ENCODE results near the gene SRGAP2C. TPM values are rescaled to one million over a fixed set of nuclear protein-coding genes. Genes with fewer than 3 reads are reported as not detected.
"Not testable (repeated sequence)": the region's sequence is repeated elsewhere in the genome, so short reads cannot be mapped to it uniquely, and the experiment has no call there.

The SRGAP2C gene
- total RNA-seq, 2 experiments from 2014 or later, result 28.9 to 32.2 TPM

DNA sequence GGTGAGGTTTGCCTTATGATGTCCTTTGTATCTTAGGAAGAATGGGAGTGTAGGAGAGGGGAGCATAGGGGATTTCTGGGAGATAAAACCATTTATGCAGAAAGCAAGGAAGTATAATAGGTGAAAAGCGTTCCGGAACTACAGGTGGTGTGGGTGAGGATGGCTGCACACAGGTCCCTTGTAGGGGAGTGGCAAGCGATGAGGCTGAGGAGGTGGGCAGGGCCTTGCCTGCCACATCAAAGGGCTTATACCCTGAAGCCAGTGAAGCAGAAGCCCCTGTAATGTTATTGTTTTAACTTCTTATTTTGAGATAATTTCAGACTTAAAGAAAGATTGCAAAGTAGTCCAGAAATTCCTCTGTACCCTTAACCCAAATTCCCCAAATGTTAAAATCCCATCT lies 159.6 kb downstream of the SRGAP2C start:
- peak; percentile 66 for ATAC-seq
- H3K27ac Mint-ChIP-seq; H3K36me3 Mint-ChIP-seq (ENCODE audit: low read depth); H3K9me3 Mint-ChIP-seq (ENCODE audit: insufficient read depth); H3K4me3 Mint-ChIP-seq; H3K4me1 Mint-ChIP-seq (ENCODE audit: low read depth); DNase-seq; H3K27me3 Mint-ChIP-seq (ENCODE audit: low read depth); POLR2A ChIA-PET; CTCF ChIA-PET: not testable (repeated sequence)

DNA sequence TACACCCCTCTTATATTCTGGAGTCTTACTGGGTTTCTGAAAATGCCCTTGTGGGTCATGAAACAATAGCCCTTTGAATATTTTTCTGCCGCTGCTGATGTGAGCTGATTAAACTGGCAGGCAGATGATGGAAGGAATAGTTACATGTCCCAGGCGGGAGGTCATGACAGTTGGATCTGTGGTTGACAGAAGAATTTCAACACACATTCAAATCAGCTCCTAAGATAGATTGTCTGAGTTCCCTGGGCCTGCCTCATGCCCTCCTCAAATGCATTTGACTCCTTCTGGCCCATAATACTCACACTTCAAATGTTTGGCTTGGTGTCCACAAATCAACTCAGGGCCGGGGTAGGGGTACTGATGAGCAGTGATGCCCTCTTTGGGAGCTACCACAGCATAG lies 161.9 kb downstream of the SRGAP2C start:
- POLR2A ChIA-PET; H3K27me3 Mint-ChIP-seq (ENCODE audit: low read depth); CTCF ChIA-PET; H3K9me3 Mint-ChIP-seq (ENCODE audit: insufficient read depth); H3K4me1 Mint-ChIP-seq (ENCODE audit: low read depth); H3K27ac Mint-ChIP-seq; H3K36me3 Mint-ChIP-seq (ENCODE audit: low read depth); DNase-seq; ATAC-seq; H3K4me3 Mint-ChIP-seq: not testable (repeated sequence)

- CTCF ChIA-PET; H3K36me3 Mint-ChIP-seq (ENCODE audit: low read depth); H3K4me3 Mint-ChIP-seq; H3K27me3 Mint-ChIP-seq (ENCODE audit: low read depth); H3K27ac Mint-ChIP-seq; H3K9me3 Mint-ChIP-seq (ENCODE audit: insufficient read depth); DNase-seq; ATAC-seq; POLR2A ChIA-PET; H3K4me1 Mint-ChIP-seq (ENCODE audit: low read depth): not testable (repeated sequence)
Measured at GRCh38 chr1:121347476-121347875, 162.7 kb downstream of the SRGAP2C start.

GRCh38 chr1:121348115-121348514 lies 163.3 kb downstream of the SRGAP2C start:
- H3K36me3 Mint-ChIP-seq (ENCODE audit: low read depth); POLR2A ChIA-PET; DNase-seq; H3K4me3 Mint-ChIP-seq; ATAC-seq; CTCF ChIA-PET; H3K27ac Mint-ChIP-seq; H3K4me1 Mint-ChIP-seq (ENCODE audit: low read depth); H3K27me3 Mint-ChIP-seq (ENCODE audit: low read depth); H3K9me3 Mint-ChIP-seq (ENCODE audit: insufficient read depth): not testable (repeated sequence)

DNA sequence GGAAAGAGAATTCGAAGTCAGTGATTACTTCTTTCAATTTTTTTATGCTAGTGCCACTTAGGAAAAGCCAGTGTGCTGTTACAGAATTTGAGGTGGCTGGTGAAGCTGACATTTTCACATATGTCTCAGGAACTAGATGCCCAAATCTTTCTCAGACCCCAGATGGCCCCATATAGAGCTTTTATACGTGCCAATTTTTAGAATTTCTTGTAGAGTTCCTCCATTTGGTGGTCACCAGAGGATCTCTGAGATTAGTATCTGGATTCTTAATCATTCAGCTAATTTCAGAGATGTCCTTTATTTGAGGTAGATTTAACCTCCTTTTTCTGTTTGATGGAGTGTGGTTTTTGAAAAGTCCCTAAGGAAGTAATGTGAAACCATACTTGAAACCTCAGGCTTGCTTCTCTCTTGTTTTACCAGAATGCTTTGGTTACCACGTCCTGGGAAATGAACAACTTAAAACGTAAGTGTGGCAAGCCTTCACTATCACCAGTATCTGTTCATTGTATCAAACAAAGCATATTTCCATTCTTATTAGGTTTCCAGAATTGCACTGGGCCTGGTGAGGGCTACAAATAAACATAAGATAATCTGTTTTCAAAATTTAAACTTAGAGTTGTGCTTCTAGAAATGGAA lies 164.7 kb downstream of the SRGAP2C start:
- POLR2A ChIA-PET; CTCF ChIA-PET; H3K4me1 Mint-ChIP-seq (ENCODE audit: low read depth); H3K27me3 Mint-ChIP-seq (ENCODE audit: low read depth); H3K9me3 Mint-ChIP-seq (ENCODE audit: insufficient read depth); H3K27ac Mint-ChIP-seq; H3K36me3 Mint-ChIP-seq (ENCODE audit: low read depth); H3K4me3 Mint-ChIP-seq; DNase-seq: not testable (repeated sequence)
- peak; percentile 78 for ATAC-seq

DNA sequence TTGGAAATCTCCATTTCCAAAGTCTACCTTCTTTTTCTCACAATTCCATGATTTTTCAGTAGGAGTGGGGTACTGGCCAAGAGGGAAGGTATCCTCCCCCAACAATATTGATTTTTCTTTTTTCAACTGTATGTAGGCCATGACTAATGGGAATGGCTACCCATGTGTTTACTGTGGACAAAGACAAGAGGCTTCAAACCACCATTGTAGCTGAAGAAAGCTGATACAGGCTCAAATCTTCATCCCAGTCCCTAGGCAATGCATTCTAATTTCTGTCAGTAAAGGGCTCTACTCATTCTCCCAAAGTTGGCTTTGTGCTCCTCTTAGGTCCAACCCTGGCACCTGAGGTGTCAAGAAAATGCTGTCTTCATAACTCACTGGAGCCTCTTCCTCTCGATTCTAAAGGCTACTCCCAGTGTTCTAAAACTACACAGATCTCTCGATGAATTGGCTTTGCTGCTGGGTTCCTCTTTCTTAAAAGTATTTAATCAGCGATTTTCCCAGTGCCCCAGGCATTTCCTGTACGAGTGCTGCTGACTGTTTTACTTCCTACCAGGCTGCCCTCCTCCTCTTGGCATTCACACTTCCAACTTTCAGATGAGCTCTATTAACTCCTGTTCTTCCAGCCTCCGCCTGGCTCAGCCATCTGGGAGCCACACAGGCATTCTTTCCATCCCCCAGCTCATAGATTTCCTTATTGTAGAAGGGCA lies 171.1 kb downstream of the SRGAP2C start:
- H3K27ac Mint-ChIP-seq; H3K36me3 Mint-ChIP-seq (ENCODE audit: low read depth); CTCF ChIA-PET; H3K4me1 Mint-ChIP-seq (ENCODE audit: low read depth); DNase-seq; POLR2A ChIA-PET; ATAC-seq; H3K9me3 Mint-ChIP-seq (ENCODE audit: insufficient read depth); H3K27me3 Mint-ChIP-seq (ENCODE audit: low read depth); H3K4me3 Mint-ChIP-seq: not testable (repeated sequence)

DNA sequence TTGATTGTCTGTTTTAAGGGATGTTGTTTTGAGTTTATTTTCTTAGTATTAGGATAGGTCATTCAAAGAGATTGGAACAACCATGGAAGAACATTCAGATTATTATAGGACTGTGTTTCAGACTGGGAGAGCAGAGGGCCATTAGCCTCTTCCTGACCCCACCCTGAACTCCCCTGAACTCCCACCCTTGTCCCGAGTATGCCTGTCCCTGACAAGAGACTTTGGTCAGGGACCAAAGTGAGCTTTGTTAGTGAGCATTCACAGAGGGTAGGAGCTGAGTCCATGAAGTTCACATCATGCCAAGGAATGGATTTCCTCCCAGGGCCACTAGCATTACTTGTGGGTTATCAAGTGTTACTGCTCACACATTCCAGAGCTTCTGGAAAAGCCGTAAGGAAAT lies 172.0 kb downstream of the SRGAP2C start:
- H3K27ac Mint-ChIP-seq; H3K36me3 Mint-ChIP-seq (ENCODE audit: low read depth); H3K4me1 Mint-ChIP-seq (ENCODE audit: low read depth); H3K4me3 Mint-ChIP-seq; H3K27me3 Mint-ChIP-seq (ENCODE audit: low read depth); POLR2A ChIA-PET; H3K9me3 Mint-ChIP-seq (ENCODE audit: insufficient read depth); CTCF ChIA-PET; ATAC-seq; DNase-seq: not testable (repeated sequence)

DNA sequence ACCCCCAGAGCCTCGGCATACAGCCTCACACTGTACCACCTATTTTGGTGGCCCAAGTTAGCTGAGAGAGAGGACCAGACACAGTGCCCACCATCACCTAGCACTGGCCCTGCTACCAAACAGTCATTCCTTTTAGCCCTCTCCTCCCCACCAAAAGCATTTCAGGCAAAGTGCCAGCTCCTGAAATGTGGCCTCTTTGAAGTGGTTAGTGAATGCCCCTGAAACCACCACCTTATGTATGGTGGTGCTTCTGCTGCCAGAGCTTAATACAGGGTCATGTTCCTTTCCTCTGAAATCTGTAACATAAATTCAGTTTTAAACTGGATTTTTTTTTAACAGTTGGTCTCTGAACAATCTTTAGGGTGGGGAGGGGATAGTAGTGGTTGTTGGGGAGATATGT lies 175.8 kb downstream of the SRGAP2C start:
- H3K4me1 Mint-ChIP-seq (ENCODE audit: low read depth), result not testable (repeated sequence)

DNA sequence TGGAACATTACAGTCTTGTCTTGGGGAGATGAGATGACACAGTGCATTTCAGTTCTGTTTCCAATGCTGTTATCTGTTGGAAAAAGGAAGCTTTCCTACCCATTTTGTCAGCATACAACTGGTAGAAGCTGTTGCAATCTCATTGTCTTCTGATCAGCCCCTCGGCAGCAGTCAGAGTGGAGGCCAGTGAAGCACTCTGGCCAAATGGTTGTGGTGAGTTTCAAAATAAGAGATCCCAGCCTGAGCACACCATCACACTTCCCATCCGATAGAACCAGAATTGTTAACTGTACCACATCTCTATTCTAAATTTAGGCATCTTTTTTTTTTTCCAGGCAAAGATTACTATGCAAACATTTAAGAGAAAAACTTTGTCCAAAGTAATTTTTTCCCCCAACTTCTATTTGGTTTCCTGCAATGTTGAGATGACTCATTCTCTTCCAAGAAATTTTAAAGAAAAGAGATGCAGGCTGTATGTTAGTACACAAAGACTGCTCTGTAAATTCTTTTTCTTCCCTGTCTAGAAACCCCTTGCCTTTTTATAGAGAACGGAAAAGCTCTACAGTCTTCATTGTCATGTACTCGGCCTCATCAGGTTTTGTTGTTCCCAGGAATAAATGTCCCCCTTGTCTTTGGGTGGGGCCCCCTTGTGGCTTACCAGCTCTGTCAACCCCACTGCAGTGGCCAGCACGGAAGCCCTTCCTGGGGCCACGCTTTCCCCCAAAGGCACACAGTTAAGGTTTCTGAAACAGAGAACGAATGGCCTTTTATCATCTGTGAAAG lies 176.9 kb downstream of the SRGAP2C start:
- POLR2A ChIA-PET; H3K4me1 Mint-ChIP-seq (ENCODE audit: low read depth): not testable (repeated sequence)

More for the DNA sequence above, 175.8 kb downstream of the SRGAP2C start:
- H3K27me3 Mint-ChIP-seq (ENCODE audit: low read depth); POLR2A ChIA-PET; H3K4me3 Mint-ChIP-seq; H3K27ac Mint-ChIP-seq; CTCF ChIA-PET; H3K9me3 Mint-ChIP-seq (ENCODE audit: insufficient read depth); DNase-seq; H3K36me3 Mint-ChIP-seq (ENCODE audit: low read depth): not testable (repeated sequence)
- peak; percentile 31 for ATAC-seq

GRCh38 chr1:121362234-121362883 lies 177.6 kb downstream of the SRGAP2C start:
- CTCF ChIA-PET; POLR2A ChIA-PET; DNase-seq; H3K36me3 Mint-ChIP-seq (ENCODE audit: low read depth); H3K9me3 Mint-ChIP-seq (ENCODE audit: insufficient read depth); H3K4me3 Mint-ChIP-seq; H3K27ac Mint-ChIP-seq; H3K4me1 Mint-ChIP-seq (ENCODE audit: low read depth); H3K27me3 Mint-ChIP-seq (ENCODE audit: low read depth): not testable (repeated sequence)
- peak; percentile 50 for ATAC-seq

More for the DNA sequence above, 176.9 kb downstream of the SRGAP2C start:
- CTCF ChIA-PET; DNase-seq; H3K27me3 Mint-ChIP-seq (ENCODE audit: low read depth); H3K27ac Mint-ChIP-seq; H3K4me3 Mint-ChIP-seq; H3K9me3 Mint-ChIP-seq (ENCODE audit: insufficient read depth); H3K36me3 Mint-ChIP-seq (ENCODE audit: low read depth): not testable (repeated sequence)
- peak; percentile 57 for ATAC-seq

GRCh38 chr1:121365316-121365715 lies 180.5 kb downstream of the SRGAP2C start:
- DNase-seq; POLR2A ChIA-PET; H3K4me1 Mint-ChIP-seq (ENCODE audit: low read depth); ATAC-seq; H3K27ac Mint-ChIP-seq; H3K27me3 Mint-ChIP-seq (ENCODE audit: low read depth); H3K9me3 Mint-ChIP-seq (ENCODE audit: insufficient read depth); H3K36me3 Mint-ChIP-seq (ENCODE audit: low read depth); H3K4me3 Mint-ChIP-seq; CTCF ChIA-PET: not testable (repeated sequence)

- H3K4me1 Mint-ChIP-seq (ENCODE audit: low read depth); H3K27ac Mint-ChIP-seq: not testable (repeated sequence)
Measured at GRCh38 chr1:121365723-121366122, 180.9 kb downstream of the SRGAP2C start.

More at GRCh38 chr1:121365723-121366122, 180.9 kb downstream of the SRGAP2C start:
- H3K9me3 Mint-ChIP-seq (ENCODE audit: insufficient read depth); H3K4me3 Mint-ChIP-seq; CTCF ChIA-PET; H3K27me3 Mint-ChIP-seq (ENCODE audit: low read depth); H3K36me3 Mint-ChIP-seq (ENCODE audit: low read depth); POLR2A ChIA-PET: not testable (repeated sequence)
- peak; percentile 66 for DNase-seq
- ATAC-seq, result peak; percentile 63
